Activated CD8-positive, alpha-beta memory T cell treated with anti-CD3 and anti-CD28 coated beads, Interleukin-2, amount 50 U/mL, for 4 hours (primary cell): ENCODE data around the gene MUC16.

Experiments used
- DNase-seq: peaks from one replicate; pipeline ENCODE4 v3.0.0-alpha.2; 2020

Gene MUC16

DNA sequence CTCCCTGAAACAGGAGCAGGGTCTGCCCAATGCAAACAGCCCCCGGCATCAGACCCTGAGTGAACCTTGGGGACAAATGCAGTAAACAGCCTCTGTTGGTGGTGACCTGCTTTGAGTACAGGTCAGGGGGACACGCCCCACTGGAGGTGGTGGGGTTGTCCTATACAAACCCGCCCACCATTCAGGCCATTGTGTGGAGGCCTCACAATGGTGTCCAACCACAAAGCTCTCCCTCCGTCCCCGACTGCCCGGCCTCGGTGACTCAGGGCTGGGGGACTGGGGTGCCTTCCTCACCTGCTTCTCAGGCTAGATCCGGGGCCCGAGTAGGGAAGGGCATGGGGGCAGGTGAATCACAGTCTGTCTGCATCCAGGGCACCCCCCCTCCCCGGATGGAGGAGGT is 1.5 kb downstream of the MUC16 start:
- no peak for DNase-seq

DNA sequence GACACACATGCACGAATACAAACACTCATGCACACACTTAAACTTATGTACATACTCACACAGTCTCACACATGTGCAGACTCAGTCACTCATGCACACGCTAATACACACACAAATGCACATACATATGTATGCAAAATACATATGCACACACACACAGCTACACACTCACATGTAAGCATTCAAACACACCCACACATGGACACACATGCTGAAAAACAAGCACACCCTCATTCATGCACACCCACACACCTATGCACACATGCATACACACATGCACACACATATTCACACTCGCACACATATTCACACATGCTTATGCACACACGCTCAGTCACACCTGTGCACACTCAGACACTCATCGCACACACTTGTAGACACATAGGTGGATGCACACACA is 9.3 kb downstream of the MUC16 start:
- DNase-seq, result no peak

DNA sequence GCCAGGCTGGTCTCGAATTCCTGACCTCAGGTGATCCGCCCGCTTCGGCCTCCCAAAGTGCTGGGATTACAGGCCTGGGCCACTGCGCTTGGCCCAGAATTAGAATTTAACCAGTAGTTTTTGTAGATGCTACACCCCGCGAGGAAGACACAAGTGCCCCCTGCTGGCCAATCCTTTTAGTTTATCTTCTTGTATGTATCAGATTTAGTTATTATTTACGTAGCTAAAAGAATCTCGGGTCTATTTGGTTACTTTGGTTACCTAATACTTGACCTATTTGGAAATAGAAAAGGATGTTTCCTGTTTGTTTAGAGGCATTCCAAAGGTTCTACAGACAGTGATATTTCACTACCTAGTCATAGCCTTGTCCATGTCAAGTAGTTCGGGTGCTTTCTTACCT is 22.0 kb downstream of the MUC16 start:
- DNase-seq, result no peak

DNA sequence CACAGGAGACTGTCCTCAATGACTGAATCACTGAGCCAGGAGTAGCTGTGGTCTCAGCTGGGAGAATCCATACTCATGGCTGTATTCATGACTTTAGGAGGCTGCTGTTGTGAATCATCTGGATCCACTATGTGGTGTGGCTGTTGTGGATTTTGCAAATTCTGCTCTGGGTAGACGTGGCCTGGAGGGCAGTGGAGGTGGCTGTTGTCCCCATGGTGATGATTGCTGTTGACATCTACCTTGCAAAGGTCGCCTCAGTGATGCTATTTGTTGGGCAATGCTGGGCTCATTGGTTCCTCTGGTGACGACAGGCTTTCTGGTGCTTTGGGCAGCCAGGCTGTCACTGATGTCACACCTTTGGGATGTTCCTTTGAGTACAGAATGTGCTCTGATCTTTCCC is 23.9 kb downstream of the MUC16 start:
- no peak for DNase-seq

DNA sequence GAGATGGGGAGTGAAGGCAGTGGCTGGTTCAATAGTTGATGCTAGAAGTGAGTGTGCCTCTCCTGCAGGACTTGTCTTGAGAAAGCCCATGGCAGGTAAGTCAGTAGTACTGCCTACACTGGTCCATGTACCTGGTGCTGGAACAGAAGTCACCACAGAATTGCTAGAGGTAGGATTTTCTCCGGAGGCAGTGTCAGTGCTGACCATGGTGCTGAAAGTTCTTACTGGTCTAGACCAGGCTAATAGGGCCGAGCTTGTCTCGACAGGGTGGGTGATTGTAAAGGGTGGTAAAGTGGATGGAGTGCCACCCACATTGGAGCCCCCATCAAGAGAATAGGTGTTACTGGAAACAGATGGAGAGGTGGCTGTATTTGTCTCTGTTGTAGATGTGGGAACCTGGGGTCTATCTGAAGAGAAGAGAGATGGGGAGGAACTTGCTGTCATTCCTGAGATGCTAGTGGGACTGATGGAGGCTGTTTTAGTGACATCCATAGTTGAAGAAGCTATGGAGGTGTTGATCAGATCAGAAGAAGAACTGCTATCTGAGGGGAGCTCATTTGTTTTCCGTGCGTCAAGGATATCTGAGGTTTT is 36.6 kb downstream of the MUC16 start:
- DNase-seq, result no peak

DNA sequence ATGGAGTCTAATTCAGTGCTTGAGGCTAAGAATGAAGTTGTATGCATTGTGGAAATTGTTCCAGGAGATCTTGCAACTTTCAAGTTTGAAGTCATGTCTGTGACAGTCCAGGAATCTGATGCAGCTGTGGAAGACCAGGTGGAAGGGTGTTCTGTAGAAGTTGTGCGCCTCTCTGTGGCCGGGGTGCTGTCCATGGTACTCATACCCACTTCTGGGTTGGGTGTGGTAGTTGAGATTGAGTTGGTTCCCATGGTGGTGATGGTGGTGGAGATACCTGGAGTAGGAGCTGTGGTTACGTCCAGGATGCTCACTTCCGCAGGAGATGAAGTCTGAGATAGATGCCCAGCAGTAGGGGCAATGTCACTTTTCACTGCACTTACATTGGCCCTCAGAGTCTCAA is 44.3 kb downstream of the MUC16 start:
- DNase-seq, result no peak
